Glutamatergic neuron (in vitro differentiated cells): ENCODE data around the gene NCAM1. TPM values are rescaled to one million over a fixed set of nuclear protein-coding genes. Genes with fewer than 3 reads are reported as not detected.
A peak's percentile ranks its signal among the peaks of the same experiment; 100 is the strongest.

ENCODE experiments used
- DNase-seq: peaks from one replicate; pipeline ENCODE4 v3.0.0; 2022
- H3K27ac Mint-ChIP-seq: one replicate; pipeline ENCODE4 v1.8.0; 2020; ENCODE audit warnings: mild to moderate bottlenecking, mixed read lengths, inconsistent platforms; ENCODE audit not compliant: unreplicated experiment
- H3K27me3 Mint-ChIP-seq: one replicate; pipeline ENCODE4 v1.8.0; 2020; ENCODE audit warnings: mild to moderate bottlenecking, moderate library complexity, mixed read lengths, inconsistent platforms; ENCODE audit not compliant: unreplicated experiment
- H3K36me3 Mint-ChIP-seq: one replicate; pipeline ENCODE4 v1.8.0; 2020; ENCODE audit warnings: mild to moderate bottlenecking, mixed read lengths, inconsistent platforms; ENCODE audit not compliant: unreplicated experiment
- H3K4me1 Mint-ChIP-seq: one replicate; pipeline ENCODE4 v1.8.0; 2020; ENCODE audit warnings: mild to moderate bottlenecking, low read depth, mixed read lengths, inconsistent platforms; ENCODE audit not compliant: unreplicated experiment
- H3K4me3 Mint-ChIP-seq: one replicate; pipeline ENCODE4 v1.8.0; 2020; ENCODE audit warnings: mild to moderate bottlenecking, mixed read lengths, inconsistent platforms; ENCODE audit not compliant: unreplicated experiment
- H3K9me3 Mint-ChIP-seq: one replicate; pipeline ENCODE4 v1.8.0; 2020; ENCODE audit warnings: mild to moderate bottlenecking, moderate library complexity, mixed read lengths, inconsistent platforms; ENCODE audit not compliant: unreplicated experiment
- total RNA-seq: library from RNA; stranded (reverse); fragmentation: NEBNext Ultra II Directional; extraction: Animal tissue kit (Norgen Biotek cat#: 25700); gene quantifications from one replicate; pipeline ENCODE4 v1.2.1, GENCODE V29; 2021; ENCODE audit not compliant: unreplicated experiment
- TF ChIP-seq, protein P1 (sequence below): fragments of 200-600 bp; sonication (generic); IDR thresholded peaks from one replicate; pipeline ENCODE4 v1.5.0; 2021; ENCODE audit not compliant: partially characterized antibody, unreplicated experiment

Gene NCAM1
- total RNA-seq, 1 donor from 2014 or later: 819 TPM

DNA sequence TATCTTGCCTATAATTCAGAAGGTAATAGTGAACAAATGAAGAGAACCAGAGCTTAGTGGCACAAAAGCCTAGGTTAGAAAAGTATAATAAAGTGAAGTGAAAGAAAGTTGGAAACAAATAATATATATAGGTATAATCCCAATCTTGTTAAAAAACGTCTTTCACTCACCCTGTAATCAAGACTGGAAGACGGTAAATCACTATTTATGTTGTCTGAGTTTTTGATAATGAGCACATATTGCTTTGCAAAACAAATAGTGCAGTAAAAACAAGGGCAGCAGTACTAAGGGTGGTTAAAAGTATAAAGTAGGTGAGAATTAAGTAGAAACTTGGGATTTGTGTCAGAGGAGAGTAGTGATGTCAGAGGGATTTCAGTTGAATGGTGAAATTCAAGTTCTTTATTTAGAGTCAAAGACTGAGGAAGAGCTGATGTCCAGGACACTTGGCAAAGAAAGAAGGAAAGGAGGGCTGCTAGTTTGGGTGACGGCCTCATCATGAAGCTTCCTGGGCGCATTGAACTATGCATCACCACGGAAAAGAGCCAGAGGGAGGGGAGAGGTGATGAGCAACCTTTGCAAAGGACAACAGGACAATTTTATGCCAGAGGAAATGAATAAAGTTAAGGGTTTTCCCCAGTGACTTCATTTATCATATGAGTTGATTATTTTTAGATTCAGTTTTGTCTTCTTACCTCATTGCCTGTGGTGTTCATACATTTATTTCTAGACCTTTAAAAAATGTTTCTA is 11.4 kb downstream of the NCAM1 start:
- no peaks in the 10 kb centered on the region for H3K36me3 Mint-ChIP-seq
- DNase-seq: no peak
- TF ChIP-seq, protein P1, sequence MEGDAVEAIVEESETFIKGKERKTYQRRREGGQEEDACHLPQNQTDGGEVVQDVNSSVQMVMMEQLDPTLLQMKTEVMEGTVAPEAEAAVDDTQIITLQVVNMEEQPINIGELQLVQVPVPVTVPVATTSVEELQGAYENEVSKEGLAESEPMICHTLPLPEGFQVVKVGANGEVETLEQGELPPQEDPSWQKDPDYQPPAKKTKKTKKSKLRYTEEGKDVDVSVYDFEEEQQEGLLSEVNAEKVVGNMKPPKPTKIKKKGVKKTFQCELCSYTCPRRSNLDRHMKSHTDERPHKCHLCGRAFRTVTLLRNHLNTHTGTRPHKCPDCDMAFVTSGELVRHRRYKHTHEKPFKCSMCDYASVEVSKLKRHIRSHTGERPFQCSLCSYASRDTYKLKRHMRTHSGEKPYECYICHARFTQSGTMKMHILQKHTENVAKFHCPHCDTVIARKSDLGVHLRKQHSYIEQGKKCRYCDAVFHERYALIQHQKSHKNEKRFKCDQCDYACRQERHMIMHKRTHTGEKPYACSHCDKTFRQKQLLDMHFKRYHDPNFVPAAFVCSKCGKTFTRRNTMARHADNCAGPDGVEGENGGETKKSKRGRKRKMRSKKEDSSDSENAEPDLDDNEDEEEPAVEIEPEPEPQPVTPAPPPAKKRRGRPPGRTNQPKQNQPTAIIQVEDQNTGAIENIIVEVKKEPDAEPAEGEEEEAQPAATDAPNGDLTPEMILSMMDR: no peak
- H3K27ac Mint-ChIP-seq: no peak overlapping the region
- H3K9me3 Mint-ChIP-seq: no peaks in the 10 kb centered on the region
- no peak overlapping the region for H3K4me3 Mint-ChIP-seq
- peaks cover 35% of the 10 kb centered on the region for H3K4me1 Mint-ChIP-seq
- no peaks in the 10 kb centered on the region for H3K27me3 Mint-ChIP-seq

DNA sequence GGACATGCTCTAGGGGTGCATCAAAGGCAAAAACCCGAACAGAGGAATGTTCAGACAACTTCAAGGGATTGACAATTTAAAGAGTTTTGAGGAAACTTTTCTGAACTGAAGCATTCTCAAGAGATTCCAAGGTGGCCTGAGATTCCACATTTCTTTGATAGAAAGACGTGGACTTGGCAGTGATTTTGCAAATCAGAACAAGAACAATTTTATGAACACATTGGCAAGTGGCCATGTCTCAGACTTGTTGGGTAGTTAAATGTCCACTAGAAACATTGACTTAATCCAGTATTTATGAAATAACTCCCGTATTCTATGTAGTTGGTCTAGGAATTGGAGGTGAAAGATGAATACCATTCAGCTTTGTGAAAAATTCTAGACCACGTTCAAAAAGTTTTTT is 13.8 kb downstream of the NCAM1 start:
- peaks cover 31% of the 10 kb centered on the region for H3K4me1 Mint-ChIP-seq
- TF ChIP-seq, protein P1: no peak
- H3K9me3 Mint-ChIP-seq: peaks cover 1% of the 10 kb centered on the region
- no peaks in the 10 kb centered on the region for H3K36me3 Mint-ChIP-seq
- H3K27ac Mint-ChIP-seq: peak overlapping the region; percentile 14
- DNase-seq: no peak
- no peak overlapping the region for H3K4me3 Mint-ChIP-seq
- H3K27me3 Mint-ChIP-seq: no peaks in the 10 kb centered on the region

DNA sequence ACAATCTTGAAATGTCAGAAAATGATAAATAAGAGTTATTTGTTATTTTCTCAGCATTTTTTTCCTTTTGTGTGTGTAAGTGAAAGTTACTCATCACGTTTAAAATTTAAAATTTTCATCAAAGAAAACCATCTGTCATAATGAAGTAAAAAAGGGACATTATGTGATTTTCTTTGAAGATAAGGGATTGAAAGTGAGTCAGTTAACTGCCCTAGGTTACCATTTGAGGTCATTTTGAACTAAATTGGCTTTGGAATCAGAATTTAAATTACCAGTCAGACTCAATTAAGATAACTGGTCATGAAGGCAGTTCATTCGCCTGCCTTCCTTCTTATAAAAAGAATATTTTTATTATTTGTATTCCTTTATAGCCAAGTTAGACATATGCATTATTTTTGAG is 14.3 kb downstream of the NCAM1 start:
- Mint-ChIP-seq H3K27ac (no peak overlapping the region), H3K9me3 (peaks cover 1% of the 10 kb centered on the region), H3K4me3 (no peak overlapping the region), H3K36me3 (no peaks in the 10 kb centered on the region), H3K4me1 (peaks cover 31% of the 10 kb centered on the region), H3K27me3 (no peaks in the 10 kb centered on the region)
- DNase-seq: no peak
- TF ChIP-seq, protein P1: no peak

DNA sequence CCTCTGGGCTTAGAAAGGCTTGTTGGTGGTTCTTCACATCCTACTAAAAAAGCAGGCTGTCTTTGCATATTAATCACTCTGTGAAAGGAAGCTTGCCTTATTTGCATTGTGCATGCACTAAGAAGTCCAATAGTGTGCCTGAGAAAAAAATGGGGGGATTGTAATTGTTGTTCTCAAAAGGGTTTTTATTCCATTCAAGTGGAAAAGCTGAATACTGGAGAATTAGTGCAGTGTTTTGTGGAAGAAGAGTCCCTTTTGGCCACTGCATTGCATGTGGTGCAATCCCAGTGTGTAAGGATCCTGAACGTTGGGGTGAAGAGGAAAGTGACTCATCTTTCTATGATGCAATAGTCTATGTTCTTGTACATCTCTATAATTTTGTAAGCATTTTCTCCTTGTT is 16.5 kb downstream of the NCAM1 start:
- H3K27ac Mint-ChIP-seq: peak overlapping the region; percentile 57
- no peak for DNase-seq
- H3K4me3 Mint-ChIP-seq: peak overlapping the region; percentile 25
- no peaks in the 10 kb centered on the region for H3K36me3 Mint-ChIP-seq
- peaks cover 1% of the 10 kb centered on the region for H3K9me3 Mint-ChIP-seq
- no peaks in the 10 kb centered on the region for H3K27me3 Mint-ChIP-seq
- H3K4me1 Mint-ChIP-seq: peaks cover 41% of the 10 kb centered on the region
- TF ChIP-seq, protein P1: no peak

DNA sequence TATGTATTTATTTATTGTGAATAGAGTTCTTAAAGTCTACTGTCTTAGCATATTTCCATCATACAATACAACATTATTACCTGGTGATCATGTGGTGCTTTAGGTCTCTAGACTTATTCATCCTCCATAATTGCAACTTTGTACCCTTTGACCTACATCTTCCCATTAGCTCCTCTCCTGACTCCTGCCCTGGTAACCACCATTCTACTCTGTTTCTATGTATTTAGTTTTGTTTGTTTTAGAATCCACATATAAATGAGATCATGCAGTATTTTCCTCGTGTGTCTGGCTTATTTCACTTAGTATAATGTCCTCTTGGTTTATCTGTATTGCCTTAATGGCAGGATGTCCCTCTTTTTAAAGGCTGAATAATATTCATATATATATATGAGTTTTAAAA is 22.7 kb downstream of the NCAM1 start:
- no peaks in the 10 kb centered on the region for H3K27me3 Mint-ChIP-seq
- H3K27ac Mint-ChIP-seq: no peak overlapping the region
- H3K4me3 Mint-ChIP-seq: no peak overlapping the region
- H3K36me3 Mint-ChIP-seq: peaks cover 34% of the 10 kb centered on the region
- H3K9me3 Mint-ChIP-seq: peaks cover 5% of the 10 kb centered on the region
- no peak for DNase-seq
- TF ChIP-seq, protein P1: no peak
- H3K4me1 Mint-ChIP-seq: peaks cover 11% of the 10 kb centered on the region
